Chondrocyte (in vitro differentiated cells): ENCODE results near the gene SLC6A12. TPM values are rescaled to one million over a fixed set of nuclear protein-coding genes. Genes with fewer than 3 reads are reported as not detected.

ENCODE experiments used
- DNase-seq: peaks from one replicate; pipeline ENCODE4 v3.0.0; 2021; ENCODE audit warnings: mixed read lengths, low spot score
- H3K27ac Mint-ChIP-seq: one replicate; pipeline ENCODE4 v1.8.0; 2021; ENCODE audit warnings: mild to moderate bottlenecking, moderate library complexity, mixed read lengths; ENCODE audit not compliant: unreplicated experiment
- H3K27me3 Mint-ChIP-seq: 2 replicates; pipeline ENCODE4 v1.8.0; 2021; ENCODE audit warnings: low read depth, mixed read lengths
- H3K36me3 Mint-ChIP-seq: 2 replicates; pipeline ENCODE4 v1.8.0; 2021; ENCODE audit warnings: low read depth, mixed read lengths
- H3K4me1 Mint-ChIP-seq: 2 replicates; pipeline ENCODE4 v1.8.0; 2021; ENCODE audit warnings: low read depth, mild to moderate bottlenecking, mixed read lengths
- H3K4me3 Mint-ChIP-seq: one replicate; pipeline ENCODE4 v1.8.0; 2021; ENCODE audit warnings: mild to moderate bottlenecking, moderate library complexity, mixed read lengths; ENCODE audit not compliant: unreplicated experiment
- H3K9me3 Mint-ChIP-seq: 2 replicates; pipeline ENCODE4 v1.8.0; 2021; ENCODE audit warnings: low read depth, mixed read lengths
- total RNA-seq: library from RNA; stranded (reverse); gene quantifications from 3 replicates; pipeline ENCODE4 v1.2.1, GENCODE V29; 2021
- TF ChIP-seq, protein P1 (sequence below): fragments of 200-600 bp; sonication (generic); IDR thresholded peaks from 2 replicates; pipeline ENCODE4 v1.5.0; 2021; ENCODE audit warnings: antibody characterized with exemption, mild to moderate bottlenecking, moderate library complexity

The SLC6A12 gene
- total RNA-seq, 1 donor from 2014 or later, result 0.42 TPM

DNA sequence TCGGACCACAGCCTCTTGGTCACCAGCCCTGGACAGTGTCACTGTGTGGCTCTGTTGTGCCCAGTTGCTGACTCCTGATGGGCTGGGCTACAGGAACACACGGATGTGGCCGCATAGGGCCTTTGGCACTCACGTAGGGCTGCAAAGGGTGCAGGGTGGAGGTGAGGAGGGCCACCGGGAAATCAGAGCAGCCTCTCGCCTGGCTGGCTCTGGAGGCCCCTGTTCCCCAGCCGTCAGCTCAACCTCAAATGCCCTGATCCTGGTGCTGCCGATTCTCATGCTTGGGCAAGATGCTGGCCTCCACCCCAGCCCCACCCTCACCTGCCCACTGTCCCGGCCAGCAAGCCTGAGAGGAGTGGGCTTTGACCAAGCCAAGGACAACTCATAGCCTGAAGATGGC, 59.0 kb downstream of the SLC6A12 start:
- TF ChIP-seq, protein P1, sequence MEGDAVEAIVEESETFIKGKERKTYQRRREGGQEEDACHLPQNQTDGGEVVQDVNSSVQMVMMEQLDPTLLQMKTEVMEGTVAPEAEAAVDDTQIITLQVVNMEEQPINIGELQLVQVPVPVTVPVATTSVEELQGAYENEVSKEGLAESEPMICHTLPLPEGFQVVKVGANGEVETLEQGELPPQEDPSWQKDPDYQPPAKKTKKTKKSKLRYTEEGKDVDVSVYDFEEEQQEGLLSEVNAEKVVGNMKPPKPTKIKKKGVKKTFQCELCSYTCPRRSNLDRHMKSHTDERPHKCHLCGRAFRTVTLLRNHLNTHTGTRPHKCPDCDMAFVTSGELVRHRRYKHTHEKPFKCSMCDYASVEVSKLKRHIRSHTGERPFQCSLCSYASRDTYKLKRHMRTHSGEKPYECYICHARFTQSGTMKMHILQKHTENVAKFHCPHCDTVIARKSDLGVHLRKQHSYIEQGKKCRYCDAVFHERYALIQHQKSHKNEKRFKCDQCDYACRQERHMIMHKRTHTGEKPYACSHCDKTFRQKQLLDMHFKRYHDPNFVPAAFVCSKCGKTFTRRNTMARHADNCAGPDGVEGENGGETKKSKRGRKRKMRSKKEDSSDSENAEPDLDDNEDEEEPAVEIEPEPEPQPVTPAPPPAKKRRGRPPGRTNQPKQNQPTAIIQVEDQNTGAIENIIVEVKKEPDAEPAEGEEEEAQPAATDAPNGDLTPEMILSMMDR, result no peak

DNA sequence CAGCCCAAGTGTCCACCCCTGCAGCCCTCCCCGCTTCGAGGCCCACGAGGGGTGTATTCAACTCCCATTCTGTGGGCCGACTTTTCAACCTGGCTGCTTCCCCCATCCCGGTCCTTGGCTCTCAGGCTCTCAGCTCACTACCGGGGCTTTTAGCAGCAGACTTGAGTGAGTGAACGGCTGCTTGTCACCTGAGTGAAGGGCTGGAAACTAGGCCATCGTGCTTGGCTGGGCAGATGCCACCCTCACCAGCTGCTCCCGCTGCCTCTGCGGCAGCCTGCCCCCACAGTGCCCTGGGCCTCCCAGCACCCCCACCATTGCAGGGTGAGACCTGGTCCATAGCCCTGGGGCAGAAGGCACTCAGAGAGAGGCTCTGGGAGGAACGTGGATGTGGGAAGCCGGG, 59.9 kb downstream of the SLC6A12 start:
- TF ChIP-seq, protein P1, result no peak
- H3K4me3 Mint-ChIP-seq, result no peak overlapping the region
- H3K4me1 Mint-ChIP-seq, result no peaks in the 10 kb centered on the region
- H3K27ac Mint-ChIP-seq, result no peak overlapping the region
- H3K36me3 Mint-ChIP-seq, result no peaks in the 10 kb centered on the region
- H3K27me3 Mint-ChIP-seq, result peaks cover 46% of the 10 kb centered on the region
- DNase-seq, result no peak
- H3K9me3 Mint-ChIP-seq, result no peaks in the 10 kb centered on the region

More for the DNA sequence above, 59.0 kb downstream of the SLC6A12 start:
- H3K27me3 Mint-ChIP-seq, result peaks cover 45% of the 10 kb centered on the region
- H3K9me3 Mint-ChIP-seq, result no peaks in the 10 kb centered on the region
- H3K36me3 Mint-ChIP-seq, result no peaks in the 10 kb centered on the region
- H3K4me3 Mint-ChIP-seq, result no peak overlapping the region
- H3K4me1 Mint-ChIP-seq, result no peaks in the 10 kb centered on the region
- no peak for DNase-seq
- H3K27ac Mint-ChIP-seq, result no peak overlapping the region

DNA sequence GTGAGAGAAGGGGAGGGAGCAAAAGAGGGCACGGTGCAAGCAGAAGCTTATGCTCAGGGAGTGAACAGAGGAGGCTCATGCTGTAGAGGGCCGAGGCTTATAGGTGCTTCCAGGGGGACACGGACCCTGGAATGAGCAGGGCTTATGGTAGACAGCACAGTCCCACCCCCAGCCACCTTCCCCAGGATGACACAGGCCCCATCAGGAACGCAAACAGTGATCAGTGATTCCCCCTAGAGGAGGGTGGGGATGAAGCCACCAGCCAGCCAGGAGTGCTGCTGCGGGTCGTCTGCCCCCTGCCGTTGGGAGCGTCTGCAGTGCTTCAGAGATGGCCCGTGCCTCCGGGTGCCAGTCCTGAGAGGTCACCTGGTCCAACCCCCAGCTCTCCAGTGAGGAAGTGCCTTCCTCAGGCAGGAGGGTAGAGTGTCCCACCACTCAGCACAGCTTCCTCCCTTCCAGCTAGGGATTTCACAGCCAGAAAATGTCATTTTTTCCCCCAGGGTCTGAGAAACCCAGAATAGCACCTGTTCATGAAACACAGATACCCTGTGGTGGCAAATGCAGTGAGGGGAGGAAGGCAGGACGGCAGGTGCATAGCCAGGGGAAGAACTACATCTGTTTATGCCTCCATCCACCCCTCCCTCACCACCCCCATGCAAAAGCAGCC, 60.7 kb downstream of the SLC6A12 start:
- no peaks in the 10 kb centered on the region for H3K4me1 Mint-ChIP-seq
- H3K4me3 Mint-ChIP-seq, result no peak overlapping the region
- no peaks in the 10 kb centered on the region for H3K36me3 Mint-ChIP-seq
- no peaks in the 10 kb centered on the region for H3K9me3 Mint-ChIP-seq
- no peak overlapping the region for H3K27ac Mint-ChIP-seq
- no peak for DNase-seq
- H3K27me3 Mint-ChIP-seq, result peaks cover 47% of the 10 kb centered on the region
- TF ChIP-seq, protein P1, result peak; percentile 80

DNA sequence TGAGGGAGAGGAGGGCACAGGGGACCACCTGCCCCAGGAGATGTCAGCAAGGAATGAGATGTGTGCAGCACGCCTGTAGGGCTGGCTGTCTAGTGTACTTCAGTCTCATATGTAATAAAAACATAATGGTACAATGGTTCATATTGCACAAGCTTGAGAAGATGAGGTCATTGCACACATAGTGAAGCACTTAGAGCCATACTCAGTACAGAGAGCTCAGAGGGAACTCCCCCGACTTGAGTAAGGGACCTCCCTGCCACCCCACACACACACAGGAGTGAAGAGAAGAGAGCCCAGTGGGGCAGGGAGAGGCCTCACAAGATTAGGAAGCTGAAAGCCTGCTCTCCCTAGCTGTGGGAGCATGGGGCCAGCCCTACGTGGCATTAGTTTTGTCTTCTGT, 61.5 kb downstream of the SLC6A12 start:
- Mint-ChIP-seq H3K4me1 (no peaks in the 10 kb centered on the region), H3K9me3 (no peaks in the 10 kb centered on the region), H3K27ac (no peak overlapping the region), H3K27me3 (peaks cover 51% of the 10 kb centered on the region), H3K36me3 (no peaks in the 10 kb centered on the region), H3K4me3 (no peak overlapping the region)
- TF ChIP-seq, protein P1, result no peak
- no peak for DNase-seq

DNA sequence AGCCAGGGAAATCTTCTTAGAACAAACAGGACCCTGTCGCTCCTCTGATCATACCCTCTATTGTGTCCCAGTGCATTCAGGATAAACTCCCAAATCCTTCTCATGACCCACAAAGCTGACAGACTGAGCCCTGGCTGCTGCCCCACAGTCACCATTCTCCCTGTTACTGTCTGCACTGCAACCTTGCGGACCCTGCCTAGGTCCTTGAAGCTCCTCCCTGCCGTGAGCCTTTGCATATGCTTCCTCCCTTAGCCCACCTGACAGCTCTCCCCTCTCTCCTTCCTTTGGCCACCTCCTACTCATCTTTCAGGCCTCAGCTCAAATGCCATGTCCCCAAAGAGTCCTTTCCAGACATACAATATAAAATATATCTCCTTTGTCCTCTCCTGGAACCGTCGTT, 62.4 kb downstream of the SLC6A12 start:
- Mint-ChIP-seq H3K27me3 (peaks cover 54% of the 10 kb centered on the region), H3K4me3 (no peak overlapping the region), H3K36me3 (no peaks in the 10 kb centered on the region), H3K9me3 (no peaks in the 10 kb centered on the region), H3K27ac (no peak overlapping the region), H3K4me1 (no peaks in the 10 kb centered on the region)
- no peak for DNase-seq
- TF ChIP-seq, protein P1, result no peak
